Subcutaneous adipose tissue (tissue), 4 donors: Measurements from ENCODE around the gene DPP10. TPM values are rescaled to one million over a fixed set of nuclear protein-coding genes. Genes with fewer than 3 reads are reported as not detected.

Experiments
- total RNA-seq, 4 donors: library from RNA; depleted of rRNA; stranded (reverse); fragments of >200 nt; gene quantifications; one replicate each; pipeline ENCODE4 v1.1.0, GENCODE V29; 2016
- TF ChIP-seq, protein P1 (sequence below): fragments of 450-650 bp; IDR thresholded peaks from one replicate; pipeline ENCODE4 v1.5.1; 2016; ENCODE audit warnings: low read depth, mild to moderate bottlenecking, control low read depth, antibody characterized with exemption, moderate library complexity

Gene DPP10
- total RNA-seq, 4 donors from 2014 or later: 0.94 TPM; not detected in 3

DNA sequence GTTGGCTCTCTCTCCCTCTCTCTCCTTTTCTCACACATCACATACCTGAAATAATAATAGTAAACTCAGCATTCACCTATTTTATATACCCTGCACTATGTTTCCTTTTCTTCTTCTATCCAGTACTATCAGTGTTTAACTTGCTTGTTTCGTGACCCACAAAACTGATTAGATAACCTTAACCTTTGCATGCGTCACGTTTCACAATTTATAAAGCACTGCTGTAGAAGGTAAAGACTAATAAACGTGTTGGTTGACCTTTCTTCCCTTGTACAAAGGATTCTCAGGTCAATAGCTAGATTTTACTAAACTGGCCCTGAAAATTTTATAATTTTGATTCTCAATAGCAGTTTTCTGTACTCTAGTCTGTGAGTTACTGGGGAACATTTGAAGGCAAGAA is 791.7 kb downstream of the DPP10 start:
- TF ChIP-seq, protein P1, sequence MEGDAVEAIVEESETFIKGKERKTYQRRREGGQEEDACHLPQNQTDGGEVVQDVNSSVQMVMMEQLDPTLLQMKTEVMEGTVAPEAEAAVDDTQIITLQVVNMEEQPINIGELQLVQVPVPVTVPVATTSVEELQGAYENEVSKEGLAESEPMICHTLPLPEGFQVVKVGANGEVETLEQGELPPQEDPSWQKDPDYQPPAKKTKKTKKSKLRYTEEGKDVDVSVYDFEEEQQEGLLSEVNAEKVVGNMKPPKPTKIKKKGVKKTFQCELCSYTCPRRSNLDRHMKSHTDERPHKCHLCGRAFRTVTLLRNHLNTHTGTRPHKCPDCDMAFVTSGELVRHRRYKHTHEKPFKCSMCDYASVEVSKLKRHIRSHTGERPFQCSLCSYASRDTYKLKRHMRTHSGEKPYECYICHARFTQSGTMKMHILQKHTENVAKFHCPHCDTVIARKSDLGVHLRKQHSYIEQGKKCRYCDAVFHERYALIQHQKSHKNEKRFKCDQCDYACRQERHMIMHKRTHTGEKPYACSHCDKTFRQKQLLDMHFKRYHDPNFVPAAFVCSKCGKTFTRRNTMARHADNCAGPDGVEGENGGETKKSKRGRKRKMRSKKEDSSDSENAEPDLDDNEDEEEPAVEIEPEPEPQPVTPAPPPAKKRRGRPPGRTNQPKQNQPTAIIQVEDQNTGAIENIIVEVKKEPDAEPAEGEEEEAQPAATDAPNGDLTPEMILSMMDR: no peak

GRCh38 chr2:115234737-115235136 is 792.3 kb downstream of the DPP10 start:
- TF ChIP-seq, protein P1: no peak

DNA sequence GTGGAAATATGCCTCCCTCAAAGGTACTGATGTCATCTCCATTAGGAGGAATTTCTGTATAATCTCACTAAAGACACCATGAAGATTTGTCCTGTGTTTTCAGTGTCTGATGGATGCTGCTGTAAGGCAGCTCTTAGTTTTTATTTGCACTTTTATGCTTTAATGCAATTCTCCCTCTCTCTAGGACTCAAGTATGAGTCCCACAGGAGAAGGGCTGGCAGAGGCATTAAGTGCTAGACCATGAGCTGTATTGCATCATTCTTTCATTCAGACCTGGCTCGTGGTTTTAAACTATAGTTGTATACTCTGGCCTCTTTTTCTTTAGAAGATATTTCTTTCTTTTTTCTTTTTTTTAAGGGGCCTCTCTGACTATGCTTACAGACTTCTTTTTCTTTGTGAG is 805.6 kb downstream of the DPP10 start:
- TF ChIP-seq, protein P1: no peak

DNA sequence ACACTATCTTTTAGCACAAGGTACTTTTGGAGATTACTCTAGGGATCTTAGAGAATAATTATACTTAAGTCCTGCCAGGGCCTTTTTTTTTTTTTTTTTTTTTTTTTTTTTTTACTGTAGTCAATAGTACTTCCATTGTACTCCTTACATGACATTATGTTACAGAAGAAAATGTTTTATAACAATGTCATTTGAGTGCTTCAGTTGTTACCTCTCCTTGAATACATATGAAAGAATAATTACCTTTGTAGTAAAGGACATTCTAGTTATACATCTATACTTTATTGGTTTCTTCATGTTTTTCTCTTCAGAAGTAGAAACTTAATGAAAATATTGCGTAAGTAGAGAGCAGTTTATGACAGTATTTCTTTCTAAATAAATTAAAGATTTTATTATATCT is 834.9 kb downstream of the DPP10 start:
- TF ChIP-seq, protein P1: no peak

DNA sequence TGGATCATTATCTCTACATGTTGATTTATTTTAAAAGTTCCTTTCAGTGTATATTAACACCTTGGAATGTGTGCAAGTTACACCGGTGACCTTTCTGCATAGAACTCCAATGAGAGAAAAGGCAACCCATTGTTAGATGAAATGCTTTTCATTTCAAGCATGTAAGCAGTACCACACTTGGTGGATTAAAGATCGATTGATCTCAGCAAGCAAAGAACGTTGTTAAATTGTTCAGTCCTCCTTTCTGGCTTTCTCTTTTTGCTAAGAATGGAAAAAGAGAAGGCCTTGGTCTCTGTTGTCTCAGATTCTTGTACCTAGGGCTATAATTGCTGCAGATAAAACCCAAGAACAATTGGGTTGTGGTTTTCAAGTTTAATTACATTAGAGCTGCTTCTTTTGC is 843.0 kb downstream of the DPP10 start:
- TF ChIP-seq, protein P1: no peak

DNA sequence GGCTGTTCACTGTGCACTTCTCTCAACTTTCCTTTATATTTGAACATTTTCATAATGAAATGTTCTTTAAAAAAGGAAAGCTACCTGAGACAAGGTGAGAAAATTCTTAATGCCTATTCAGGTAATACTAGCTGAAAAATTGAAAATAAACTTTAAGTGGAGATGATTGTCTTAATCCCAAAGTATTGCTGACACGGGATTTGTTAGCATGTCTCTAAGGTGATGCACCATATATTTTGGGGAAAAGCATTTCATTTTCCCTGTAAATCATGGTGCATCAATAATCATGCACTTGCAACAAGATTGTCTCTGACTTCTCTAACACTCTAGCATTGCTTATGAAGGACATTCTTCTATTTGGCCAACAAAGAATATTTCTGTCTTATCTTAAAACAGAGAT is 848.0 kb downstream of the DPP10 start:
- TF ChIP-seq, protein P1: no peak

- TF ChIP-seq, protein P1: no peak
These were observed 850.3 kb downstream of the DPP10 start for GRCh38 chr2:115292742-115293141.
